K562 (cell line): Measurements from ENCODE around the gene MRPL19. TPM values are rescaled to one million over a fixed set of nuclear protein-coding genes. Genes with fewer than 3 reads are reported as not detected.

Experiments used
- C11orf30 ChIP-seq: fragments of 450-650 bp; IDR thresholded peaks from 2 replicates; pipeline ENCODE4 v1.6.1; 2016; ENCODE audit warnings: low read depth, mild to moderate bottlenecking
- MAFG ChIP-seq: fragments of 450-650 bp; conservative IDR thresholded peaks from 2 replicates; pipeline ENCODE4 v1.6.1; 2016; ENCODE audit warnings: missing genetic modification characterization, missing compliant biosample characterization
- MEF2A ChIP-seq: IDR thresholded peaks from 2 replicates; pipeline ENCODE4 v1.6.1; 2011; ENCODE audit warnings: low read depth, mild to moderate bottlenecking, low read length, moderate library complexity; ENCODE audit not compliant: control insufficient read depth
- SMARCA4 ChIP-seq: fragments of 450-650 bp; IDR thresholded peaks from 2 replicates; pipeline ENCODE4 v1.6.1; 2016
- SMARCE1 ChIP-seq: fragments of 450-650 bp; IDR thresholded peaks from 2 replicates; pipeline ENCODE4 v1.7.1; 2016; ENCODE audit warnings: mild to moderate bottlenecking
- TOE1 ChIP-seq, 2 experiments: fragments of 450-650 bp in 1 of 2; sonication (generic) in 1 of 2; formaldehyde crosslinking in 1 of 2; IDR thresholded peaks; 2 replicates each; pipeline versions ENCODE4 v1.7.1 to v1.8.0; 2016 to 2022; ENCODE audit warnings: borderline replicate concordance in 2 of 2, mild to moderate bottlenecking in 2 of 2, antibody characterized with exemption in 1 of 2, inconsistent platforms in 1 of 2, low read depth in 1 of 2, missing genetic modification reagents in 1 of 2, moderate library complexity in 1 of 2
- ZFPM2 ChIP-seq: fragments of 250-450 bp; sonication (Bioruptor Pico); IDR thresholded peaks from 2 replicates; pipeline ENCODE4 v1.5.1; 2022; ENCODE audit warnings: mild to moderate bottlenecking
- polyA plus RNA-seq, 8 experiments: library from polyadenylated mRNA; depleted of rRNA in 4 of 8; stranded (reverse) in 5 of 8; unstranded in 3 of 8; fragments of >200 nt; fragmentation: Nextera tagmentation in 2 of 8; fragmentation: Illumina TruSeq in 1 of 8; extraction: Ambion mirVana in 2 of 8; extraction: Trizol in 1 of 8; gene quantifications; 2 replicates each; pipeline versions ENCODE4 v1.2.1 to v1.2.3, GENCODE V29; 2011 to 2014; ENCODE audit warnings: inconsistent platforms in 1 of 8, missing spikeins in 1 of 8
- total RNA-seq, 7 experiments: library from RNA; depleted of rRNA in 6 of 7; stranded (reverse); fragments of >200 nt in 6 of 7; fragmentation: Illumina TruSeq in 2 of 7; extraction: Trizol in 2 of 7; gene quantifications; 2 replicates each; pipeline versions ENCODE4 v1.2.1 to v1.2.3, GENCODE V29; 2011 to 2021; ENCODE audit warnings: low replicate concordance in 1 of 7
- TF ChIP-seq, protein P1 (sequence below): fragments of 450-650 bp; formaldehyde crosslinking; IDR thresholded peaks from 2 replicates; pipeline ENCODE4 v1.4.0; 2020; ENCODE audit warnings: mild to moderate bottlenecking, mixed read lengths
- TF ChIP-seq, protein P2 (sequence below): fragments of 450-650 bp; IDR thresholded peaks from 2 replicates; pipeline ENCODE4 v1.6.1; 2014; ENCODE audit warnings: low read depth, mild to moderate bottlenecking, moderate library complexity, borderline replicate concordance
- TF ChIP-seq, protein P3 (sequence below): fragments of 250-450 bp; sonication (Bioruptor Pico); IDR thresholded peaks from 2 replicates; pipeline ENCODE4 v1.4.0; 2020; ENCODE audit warnings: mild to moderate bottlenecking, moderate library complexity
- TF ChIP-seq, protein P4 (sequence below): fragments of 250-450 bp; sonication (Bioruptor Pico); IDR thresholded peaks from 2 replicates; pipeline ENCODE4 v1.5.0; 2021; ENCODE audit warnings: mild to moderate bottlenecking, moderate library complexity
- TF ChIP-seq, protein P5 (sequence below), 2 experiments: fragments of 200-800 bp in 1 of 2; sonication (Bioruptor generic) in 1 of 2; sonication (generic) in 1 of 2; formaldehyde crosslinking in 1 of 2; IDR thresholded peaks in 1 of 2; conservative IDR thresholded peaks in 1 of 2; 2 replicates each; pipeline versions ENCODE4 v1.5.0 to v1.6.1; 2016 to 2020; ENCODE audit warnings: missing compliant biosample characterization in 1 of 2, missing genetic modification characterization in 1 of 2, missing genetic modification reagents in 1 of 2

The MRPL19 gene
- total and polyA plus RNA-seq, 9 of the 15 experiments (the other 6 are each of a cell fraction or from before 2014, with no cell fraction given): 9.7 to 65.9 (median 56.1) TPM

DNA sequence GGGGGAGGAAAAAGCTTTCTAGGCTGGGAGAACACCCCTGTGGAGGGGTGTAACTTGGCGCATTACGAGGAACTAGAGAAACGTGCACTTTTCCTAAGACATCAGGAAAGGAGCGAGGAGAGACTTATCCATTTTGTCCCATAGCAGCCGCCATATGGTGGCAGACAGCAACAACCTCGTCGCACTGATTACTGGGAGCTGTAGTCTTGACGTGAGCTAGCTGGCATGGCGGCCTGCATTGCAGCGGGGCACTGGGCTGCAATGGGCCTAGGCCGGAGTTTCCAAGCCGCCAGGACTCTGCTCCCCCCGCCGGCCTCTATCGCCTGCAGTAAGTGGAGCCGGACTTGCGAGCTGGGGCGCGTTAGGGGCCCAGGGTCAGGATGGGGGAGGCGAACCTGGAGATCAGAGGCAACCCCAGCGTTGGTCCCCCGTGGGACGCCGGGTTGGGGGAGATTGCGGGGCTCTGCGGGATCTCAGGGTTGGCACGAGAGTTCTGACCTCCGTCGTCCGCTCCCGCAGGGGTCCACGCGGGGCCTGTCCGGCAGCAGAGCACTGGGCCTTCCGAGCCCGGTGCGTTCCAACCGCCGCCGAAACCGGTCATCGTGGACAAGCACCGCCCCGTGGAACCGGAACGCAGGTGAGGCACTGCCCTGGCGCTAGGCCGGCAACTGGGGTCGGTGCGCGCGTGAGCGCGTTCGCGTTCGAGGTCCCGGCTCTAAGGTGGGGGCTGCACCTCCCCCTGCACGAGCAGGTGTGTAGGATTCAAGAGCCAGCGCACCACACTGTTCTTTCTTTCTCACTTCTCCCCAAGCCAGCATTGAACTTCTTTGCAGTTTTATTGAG lies at the start of gene MRPL19 (continued):
- TF ChIP-seq, protein P1, sequence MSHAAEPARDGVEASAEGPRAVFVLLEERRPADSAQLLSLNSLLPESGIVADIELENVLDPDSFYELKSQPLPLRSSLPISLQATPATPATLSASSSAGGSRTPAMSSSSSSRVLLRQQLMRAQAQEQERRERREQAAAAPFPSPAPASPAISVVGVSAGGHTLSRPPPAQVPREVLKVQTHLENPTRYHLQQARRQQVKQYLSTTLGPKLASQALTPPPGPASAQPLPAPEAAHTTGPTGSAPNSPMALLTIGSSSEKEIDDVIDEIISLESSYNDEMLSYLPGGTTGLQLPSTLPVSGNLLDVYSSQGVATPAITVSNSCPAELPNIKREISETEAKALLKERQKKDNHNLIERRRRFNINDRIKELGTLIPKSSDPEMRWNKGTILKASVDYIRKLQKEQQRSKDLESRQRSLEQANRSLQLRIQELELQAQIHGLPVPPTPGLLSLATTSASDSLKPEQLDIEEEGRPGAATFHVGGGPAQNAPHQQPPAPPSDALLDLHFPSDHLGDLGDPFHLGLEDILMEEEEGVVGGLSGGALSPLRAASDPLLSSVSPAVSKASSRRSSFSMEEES (CRISPR knock-in tag): no peak
- no peak for TF ChIP-seq MEF2A
- TF ChIP-seq, protein P2, sequence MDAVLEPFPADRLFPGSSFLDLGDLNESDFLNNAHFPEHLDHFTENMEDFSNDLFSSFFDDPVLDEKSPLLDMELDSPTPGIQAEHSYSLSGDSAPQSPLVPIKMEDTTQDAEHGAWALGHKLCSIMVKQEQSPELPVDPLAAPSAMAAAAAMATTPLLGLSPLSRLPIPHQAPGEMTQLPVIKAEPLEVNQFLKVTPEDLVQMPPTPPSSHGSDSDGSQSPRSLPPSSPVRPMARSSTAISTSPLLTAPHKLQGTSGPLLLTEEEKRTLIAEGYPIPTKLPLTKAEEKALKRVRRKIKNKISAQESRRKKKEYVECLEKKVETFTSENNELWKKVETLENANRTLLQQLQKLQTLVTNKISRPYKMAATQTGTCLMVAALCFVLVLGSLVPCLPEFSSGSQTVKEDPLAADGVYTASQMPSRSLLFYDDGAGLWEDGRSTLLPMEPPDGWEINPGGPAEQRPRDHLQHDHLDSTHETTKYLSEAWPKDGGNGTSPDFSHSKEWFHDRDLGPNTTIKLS: peak; percentile 71; the same call in 1 of the 2 replicates
- TF ChIP-seq TOE1 (IDR thresholded peaks at IDR 0.05; ENCODE audit: borderline replicate concordance): peak; percentile 91
- TF ChIP-seq TOE1 (CRISPR knock-in tag; IDR thresholded peaks at IDR 0.05; ENCODE audit: borderline replicate concordance, low read depth): no peak
- TF ChIP-seq, protein P3, sequence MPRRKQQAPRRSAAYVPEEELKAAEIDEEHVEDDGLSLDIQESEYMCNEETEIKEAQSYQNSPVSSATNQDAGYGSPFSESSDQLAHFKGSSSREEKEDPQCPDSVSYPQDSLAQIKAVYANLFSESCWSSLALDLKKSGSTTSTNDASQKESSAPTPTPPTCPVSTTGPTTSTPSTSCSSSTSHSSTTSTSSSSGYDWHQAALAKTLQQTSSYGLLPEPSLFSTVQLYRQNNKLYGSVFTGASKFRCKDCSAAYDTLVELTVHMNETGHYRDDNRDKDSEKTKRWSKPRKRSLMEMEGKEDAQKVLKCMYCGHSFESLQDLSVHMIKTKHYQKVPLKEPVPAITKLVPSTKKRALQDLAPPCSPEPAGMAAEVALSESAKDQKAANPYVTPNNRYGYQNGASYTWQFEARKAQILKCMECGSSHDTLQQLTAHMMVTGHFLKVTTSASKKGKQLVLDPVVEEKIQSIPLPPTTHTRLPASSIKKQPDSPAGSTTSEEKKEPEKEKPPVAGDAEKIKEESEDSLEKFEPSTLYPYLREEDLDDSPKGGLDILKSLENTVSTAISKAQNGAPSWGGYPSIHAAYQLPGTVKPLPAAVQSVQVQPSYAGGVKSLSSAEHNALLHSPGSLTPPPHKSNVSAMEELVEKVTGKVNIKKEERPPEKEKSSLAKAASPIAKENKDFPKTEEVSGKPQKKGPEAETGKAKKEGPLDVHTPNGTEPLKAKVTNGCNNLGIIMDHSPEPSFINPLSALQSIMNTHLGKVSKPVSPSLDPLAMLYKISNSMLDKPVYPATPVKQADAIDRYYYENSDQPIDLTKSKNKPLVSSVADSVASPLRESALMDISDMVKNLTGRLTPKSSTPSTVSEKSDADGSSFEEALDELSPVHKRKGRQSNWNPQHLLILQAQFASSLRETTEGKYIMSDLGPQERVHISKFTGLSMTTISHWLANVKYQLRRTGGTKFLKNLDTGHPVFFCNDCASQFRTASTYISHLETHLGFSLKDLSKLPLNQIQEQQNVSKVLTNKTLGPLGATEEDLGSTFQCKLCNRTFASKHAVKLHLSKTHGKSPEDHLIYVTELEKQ: no peak
- TF ChIP-seq, protein P4, sequence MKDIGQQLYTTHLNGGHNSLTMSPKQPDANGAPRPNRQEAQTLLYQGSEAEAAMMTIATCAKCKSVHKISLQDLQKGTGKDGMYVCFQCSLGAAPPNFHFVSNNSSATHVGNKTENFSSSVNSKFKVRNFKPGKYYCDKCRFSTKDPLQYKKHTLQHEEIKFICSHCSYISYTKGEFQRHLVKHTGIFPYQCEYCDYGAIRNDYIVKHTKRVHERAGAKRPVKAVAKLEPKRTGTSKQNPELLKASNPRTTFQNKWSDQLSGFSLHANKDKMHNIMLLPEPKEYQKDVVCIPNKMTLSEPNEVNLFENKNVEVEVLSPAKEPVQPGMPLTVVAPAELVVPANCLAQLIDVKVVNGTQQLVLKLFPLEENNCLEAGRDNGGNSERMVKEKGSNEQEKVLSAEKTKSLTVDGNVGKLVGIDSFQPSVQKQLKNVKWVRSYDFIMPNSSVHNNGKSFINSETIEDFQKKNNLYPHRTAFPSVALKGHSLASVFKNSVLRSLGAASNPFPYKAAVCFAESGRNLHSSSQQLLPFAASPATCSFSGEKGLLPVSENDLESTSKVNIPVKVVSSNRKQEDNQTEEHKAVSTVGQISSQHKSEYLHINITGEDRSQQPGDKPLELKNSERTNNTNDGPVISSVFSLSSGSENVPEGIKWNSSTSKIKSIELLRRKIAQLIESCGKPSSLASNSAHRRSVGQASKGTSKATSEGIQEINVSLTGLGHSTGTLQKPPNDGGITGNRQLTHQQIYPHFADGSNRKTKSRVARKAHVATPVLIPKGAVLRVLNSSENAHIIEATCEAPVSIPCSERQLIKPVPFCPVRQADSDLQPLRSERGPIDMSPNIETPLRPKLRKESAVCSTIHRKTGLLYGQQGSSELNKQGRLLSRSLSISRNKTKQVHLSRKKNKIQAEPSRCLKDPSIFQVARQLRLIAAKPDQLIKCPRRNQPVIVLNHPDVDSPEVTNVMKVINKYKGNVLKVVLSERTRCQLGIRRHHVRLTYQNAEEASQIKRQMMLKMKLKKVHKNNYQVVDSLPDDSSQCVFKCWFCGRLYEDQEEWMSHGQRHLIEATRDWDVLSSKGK (CRISPR knock-in tag): no peak
- no peak for TF ChIP-seq ZFPM2 (CRISPR knock-in tag)
- TF ChIP-seq SMARCE1: no peak
- TF ChIP-seq C11orf30: no peak; the same call in 1 of the 2 replicates
- TF ChIP-seq, protein P5, sequence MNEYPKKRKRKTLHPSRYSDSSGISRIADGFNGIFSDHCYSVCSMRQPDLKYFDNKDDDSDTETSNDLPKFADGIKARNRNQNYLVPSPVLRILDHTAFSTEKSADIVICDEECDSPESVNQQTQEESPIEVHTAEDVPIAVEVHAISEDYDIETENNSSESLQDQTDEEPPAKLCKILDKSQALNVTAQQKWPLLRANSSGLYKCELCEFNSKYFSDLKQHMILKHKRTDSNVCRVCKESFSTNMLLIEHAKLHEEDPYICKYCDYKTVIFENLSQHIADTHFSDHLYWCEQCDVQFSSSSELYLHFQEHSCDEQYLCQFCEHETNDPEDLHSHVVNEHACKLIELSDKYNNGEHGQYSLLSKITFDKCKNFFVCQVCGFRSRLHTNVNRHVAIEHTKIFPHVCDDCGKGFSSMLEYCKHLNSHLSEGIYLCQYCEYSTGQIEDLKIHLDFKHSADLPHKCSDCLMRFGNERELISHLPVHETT (CRISPR knock-in tag; conservative IDR thresholded peaks at IDR 0.05 in 1 of 2, IDR thresholded peaks at IDR 0.05 in 1 of 2): 0 out of 4 replicates have a peak, but pooled peaks of 1 of the 2 experiments have one; percentile 26
- no peak for TF ChIP-seq SMARCA4
- TF ChIP-seq MAFG (tag): no peak
